Keratinocyte (primary cell): ENCODE results near the gene USP38. TPM values are rescaled to one million over a fixed set of nuclear protein-coding genes. Genes with fewer than 3 reads are reported as not detected.
A peak's percentile ranks its signal among the peaks of the same experiment; 100 is the strongest.

Source experiments
- DNase-seq: peaks from one replicate; pipeline ENCODE4 v3.0.0-alpha.2; 2011; ENCODE audit warnings: low read depth, missing footprints, low spot score
- FAIRE-seq: peaks from 2 replicates; lab custom pipeline; 2011; peaks lifted over from hg19 to GRCh38; lab: Jason Lieb, UNC
- H2AFZ ChIP-seq: 2 replicates; pipeline ENCODE4 v1.6.0; 2012; ENCODE audit warnings: low read length, control low read depth, inconsistent platforms; ENCODE audit not compliant: control insufficient read depth
- H3K27ac ChIP-seq: 2 replicates; pipeline ENCODE4 v1.5.1; 2011; ENCODE audit warnings: low read length; ENCODE audit not compliant: control insufficient read depth, insufficient read depth
- H3K27me3 ChIP-seq: 3 replicates; pipeline ENCODE4 v1.6.0; 2011; ENCODE audit warnings: low read length; ENCODE audit not compliant: control insufficient read depth, insufficient read depth; ENCODE audit errors: extremely low read depth
- H3K36me3 ChIP-seq, 2 experiments: 2 replicates in 1 of 2; 3 replicates in 1 of 2; pipeline ENCODE4 v1.5.1; 2011; ENCODE audit warnings: low read length in 2 of 2, mild to moderate bottlenecking in 1 of 2; ENCODE audit not compliant: control insufficient read depth in 2 of 2, insufficient read depth in 2 of 2; ENCODE audit errors: extremely low read depth in 1 of 2
- H3K4me1 ChIP-seq: 3 replicates; pipeline ENCODE4 v1.5.1; 2011; ENCODE audit warnings: low read length; ENCODE audit not compliant: control insufficient read depth, insufficient read depth; ENCODE audit errors: extremely low read depth
- H3K4me2 ChIP-seq: 3 replicates; pipeline ENCODE4 v1.6.0; 2011; ENCODE audit warnings: low read depth, low read length; ENCODE audit not compliant: control insufficient read depth, insufficient read depth; ENCODE audit errors: extremely low read depth
- H3K4me3 ChIP-seq, 3 experiments: fragments of 200-600 bp in 1 of 3; sonication (generic) in 1 of 3; 2 replicates in 2 of 3; 3 replicates in 1 of 3; pipeline ENCODE4 v1.5.1; 2011 to 2016; ENCODE audit warnings: low read length in 3 of 3, mild to moderate bottlenecking in 3 of 3, control low read depth in 2 of 3, inconsistent platforms in 1 of 3, low read depth in 1 of 3, mixed read lengths in 1 of 3, mixed run types in 1 of 3, moderate library complexity in 1 of 3; ENCODE audit not compliant: control insufficient read depth in 2 of 3, insufficient read depth in 2 of 3; ENCODE audit errors: extremely low read depth in 1 of 3
- H3K79me2 ChIP-seq: 2 replicates; pipeline ENCODE4 v1.6.0; 2012; ENCODE audit warnings: low read length; ENCODE audit not compliant: control insufficient read depth, insufficient read depth
- H3K9ac ChIP-seq: 3 replicates; pipeline ENCODE4 v1.6.0; 2011; ENCODE audit warnings: low read length; ENCODE audit not compliant: control insufficient read depth, insufficient read depth; ENCODE audit errors: extremely low read depth
- H3K9me1 ChIP-seq: 3 replicates; pipeline ENCODE4 v1.6.0; 2011; ENCODE audit warnings: low read length; ENCODE audit not compliant: control insufficient read depth, insufficient read depth; ENCODE audit errors: extremely low read depth
- H3K9me3 ChIP-seq: 2 replicates; pipeline ENCODE4 v1.5.1; 2012; ENCODE audit warnings: low read depth, low read length; ENCODE audit not compliant: control insufficient read depth
- H4K20me1 ChIP-seq: 3 replicates; pipeline ENCODE4 v1.6.0; 2011; ENCODE audit warnings: low read length; ENCODE audit not compliant: control insufficient read depth, insufficient read depth; ENCODE audit errors: extremely low read depth
- CTCF ChIP-seq, 3 experiments: IDR thresholded peaks in 1 of 3; conservative IDR thresholded peaks in 1 of 3; optimal IDR thresholded peaks in 1 of 3; 2 replicates in 2 of 3; 3 replicates in 1 of 3; pipeline versions ENCODE3 to v1.5.1; 2011; ENCODE audit warnings: low read length in 3 of 3, mild to moderate bottlenecking in 3 of 3, moderate library complexity in 2 of 3, control low read depth in 1 of 3, inconsistent platforms in 1 of 3; ENCODE audit not compliant: insufficient read depth in 2 of 3; ENCODE audit errors: extremely low read depth in 1 of 3
- EZH2 ChIP-seq: IDR thresholded peaks from one replicate; pipeline ENCODE4 v1.6.1; 2012; ENCODE audit warnings: inconsistent platforms, mild to moderate bottlenecking, low read length, moderate library complexity
- dilution Hi-C: fragments of 300-500 bp; cut with MboI; formaldehyde crosslinking; loops from one replicate; pipeline ENCODE4 v1.7.0; 2020; ENCODE audit warnings: low sequenced_read_pairs; ENCODE audit not compliant: extremely low pct_ligation_motif_present
- polyA plus RNA-seq, 5 experiments: library from polyadenylated mRNA; depleted of rRNA in 3 of 5; stranded (reverse) in 3 of 5; stranded (forward) in 1 of 5; unstranded in 1 of 5; fragments of >200 nt; gene quantifications; 1 replicate in 1 of 5; 2 replicates in 3 of 5; 3 replicates in 1 of 5; pipeline versions ENCODE4 v1.2.1 to v1.2.3, GENCODE V29; 2011 to 2012; ENCODE audit warnings: missing spikeins in 2 of 5, low read depth in 1 of 5, low replicate concordance in 1 of 5

Gene USP38
- polyA plus RNA-seq, 1 donor (not counting 4 experiments of a cell fraction or from before 2014, with no cell fraction given), result 12.8 TPM

GRCh38 chr4:143186212-143186611 is 1.5 kb downstream of the USP38 start:
- Histone ChIP-seq H3K4me1 (peaks cover 8% of the 10 kb centered on the region), H3K9ac (peak overlapping the region; percentile 88)

GRCh38 chr4:143186649-143187048 is 1.9 kb downstream of the USP38 start:
- Histone ChIP-seq H2AFZ (no peak overlapping the region), H3K9me1 (no peaks in the 10 kb centered on the region), H3K79me2 (peaks cover 66% of the 10 kb centered on the region), H3K9me3 (no peaks in the 10 kb centered on the region), H3K27me3 (no peaks in the 10 kb centered on the region), H3K4me2 (peak overlapping the region; percentile 93), H4K20me1 (peaks cover 3% of the 10 kb centered on the region), H3K36me3 (peaks cover 0 to 12% of the 10 kb centered on the region in 2 experiments), H3K4me1 (peaks cover 8% of the 10 kb centered on the region), H3K4me3 (peak overlapping the region; percentile 70 to 94 (median 86)), H3K27ac (peak overlapping the region; percentile 88), H3K9ac (peak overlapping the region; percentile 88)
- DNase-seq, result no peak
- TF ChIP-seq CTCF (optimal IDR thresholded peaks at IDR 0.05 in 1 of 3, IDR thresholded peaks at IDR 0.05 in 1 of 3, conservative IDR thresholded peaks at IDR 0.05 in 1 of 3; ENCODE audit: extremely low read depth in 1 of 3, insufficient read depth in 2 of 3, low read length in 3 of 3) (no peak), EZH2 (no peak)
- no peak for FAIRE-seq
- dilution Hi-C loops, result no loop called here

More at GRCh38 chr4:143186212-143186611, 1.5 kb downstream of the USP38 start:
- Histone ChIP-seq H3K27me3 (no peaks in the 10 kb centered on the region), H4K20me1 (peaks cover 3% of the 10 kb centered on the region), H3K27ac (peak overlapping the region; percentile 88), H3K4me3 (peak overlapping the region; percentile 70 to 94 (median 86)), H3K4me2 (peak overlapping the region; percentile 93), H2AFZ (no peak overlapping the region), H3K36me3 (peaks cover 0 to 12% of the 10 kb centered on the region in 2 experiments), H3K9me3 (no peaks in the 10 kb centered on the region), H3K9me1 (no peaks in the 10 kb centered on the region), H3K79me2 (peaks cover 62% of the 10 kb centered on the region)
- no peak for TF ChIP-seq CTCF (optimal IDR thresholded peaks at IDR 0.05 in 1 of 3, IDR thresholded peaks at IDR 0.05 in 1 of 3, conservative IDR thresholded peaks at IDR 0.05 in 1 of 3; ENCODE audit: extremely low read depth in 1 of 3, insufficient read depth in 2 of 3, low read length in 3 of 3)
- no peak for TF ChIP-seq EZH2
- DNase-seq (no peak), FAIRE-seq (no peak)
- dilution Hi-C loops, result no loop called here
